Measurements from ENCODE around the gene SNORC.
A peak's percentile ranks its signal among the peaks of the same experiment; 100 is the strongest.
"Not testable (repeated sequence)": the region's sequence is repeated elsewhere in the genome, so short reads cannot be mapped to it uniquely, and the experiment has no call there.

The SNORC gene

GRCh38 chr2:232897598-232898408 is 27.7 kb downstream of the SNORC start:
- no peak for DNase-seq

- DNase-seq = no peak
Observed at GRCh38 chr2:232898592-232899543, 28.8 kb downstream of the SNORC start.

GRCh38 chr2:232900811-232901735 is 31.0 kb downstream of the SNORC start:
- no peak for DNase-seq

GRCh38 chr2:232901736-232902578 is 31.9 kb downstream of the SNORC start:
- peak in 1 of 2 donors; percentile 34 for DNase-seq

GRCh38 chr2:232903989-232904388 is 33.9 kb downstream of the SNORC start:
- DNase-seq = no peak

GRCh38 chr2:232906867-232907717 is 37.0 kb downstream of the SNORC start:
- DNase-seq = not testable (repeated sequence)

- DNase-seq = not testable (repeated sequence)
Observed at GRCh38 chr2:232907718-232908085, 37.6 kb downstream of the SNORC start.

- DNase-seq = no peak
Observed at GRCh38 chr2:232908695-232909094, 38.6 kb downstream of the SNORC start.

- DNase-seq = no peak
Observed at GRCh38 chr2:232910376-232910775, 40.3 kb downstream of the SNORC start.

- no peak for DNase-seq
Observed at GRCh38 chr2:232911712-232912277, 41.7 kb downstream of the SNORC start.

GRCh38 chr2:232913903-232914302 is 43.8 kb downstream of the SNORC start:
- DNase-seq = no peak

GRCh38 chr2:232919141-232919540 is 49.1 kb downstream of the SNORC start:
- DNase-seq = no peak

- DNase-seq = no peak
Observed at GRCh38 chr2:232920055-232920454, 50.0 kb downstream of the SNORC start.

GRCh38 chr2:232920760-232921159 is 50.7 kb downstream of the SNORC start:
- DNase-seq = no peak

GRCh38 chr2:232924433-232924832 is 54.4 kb downstream of the SNORC start:
- no peak for DNase-seq

- DNase-seq = no peak
Observed at GRCh38 chr2:232925153-232925820, 55.2 kb downstream of the SNORC start.

GRCh38 chr2:232925821-232926156 is 55.7 kb downstream of the SNORC start:
- DNase-seq = no peak

- no peak for DNase-seq
Observed at GRCh38 chr2:232926431-232926939, 56.4 kb downstream of the SNORC start.

- no peak for DNase-seq
Observed at GRCh38 chr2:232927032-232927792, 57.1 kb downstream of the SNORC start.
